Midbrain (tissue), 1 donor: ENCODE measurements around the gene USP47.

Source experiments
- DNase-seq: peaks from one replicate; lab custom pipeline; 2025; lab: John Stamatoyannopoulos, UW

USP47 gene

GRCh38 chr11:11981840-11982239, 140.1 kb downstream of the USP47 start:
- no peak for DNase-seq

- no peak for DNase-seq
Measured at GRCh38 chr11:11982461-11982860, 140.7 kb downstream of the USP47 start.

GRCh38 chr11:11982975-11983374, 141.2 kb downstream of the USP47 start:
- DNase-seq, result no peak

GRCh38 chr11:11983427-11983826, 141.7 kb downstream of the USP47 start:
- no peak for DNase-seq

- DNase-seq, result no peak
Measured at GRCh38 chr11:11984563-11984962, 142.8 kb downstream of the USP47 start.

- no peak for DNase-seq
Measured at GRCh38 chr11:11985016-11985715, 143.4 kb downstream of the USP47 start.

- DNase-seq, result no peak
Measured at GRCh38 chr11:11985954-11986949, 144.5 kb downstream of the USP47 start.

GRCh38 chr11:11987503-11988022, 145.8 kb downstream of the USP47 start:
- DNase-seq, result no peak

- no peak for DNase-seq
Measured at GRCh38 chr11:11988099-11988651, 146.4 kb downstream of the USP47 start.

- DNase-seq, result no peak
Measured at GRCh38 chr11:11988681-11989261, 147.0 kb downstream of the USP47 start.

GRCh38 chr11:11989774-11990744, 148.3 kb downstream of the USP47 start:
- no peak for DNase-seq

- DNase-seq, result no peak
Measured at GRCh38 chr11:11992257-11993212, 150.8 kb downstream of the USP47 start.

- DNase-seq, result peak; percentile 63
Measured at GRCh38 chr11:11993839-11994238, 152.1 kb downstream of the USP47 start.

- no peak for DNase-seq
Measured at GRCh38 chr11:11995601-11996000, 153.8 kb downstream of the USP47 start.

- DNase-seq, result no peak
Measured at GRCh38 chr11:11996321-11997048, 154.7 kb downstream of the USP47 start.

GRCh38 chr11:11997049-11997322, 155.2 kb downstream of the USP47 start:
- DNase-seq, result no peak

GRCh38 chr11:11998091-11998781, 156.5 kb downstream of the USP47 start:
- DNase-seq, result no peak

GRCh38 chr11:12001186-12001585, 159.4 kb downstream of the USP47 start:
- no peak for DNase-seq

GRCh38 chr11:12003336-12003735, 161.6 kb downstream of the USP47 start:
- DNase-seq, result no peak
